A204.1 (cell line): Measurements from ENCODE around the gene DCHS2.
A peak's percentile ranks its signal among the peaks of the same experiment; 100 is the strongest.

Experiments
- FAIRE-seq: peaks from 2 replicates; lab custom pipeline; 2012; peaks lifted over from hg19 to GRCh38; lab: Jason Lieb, UNC

The DCHS2 gene, protein sequence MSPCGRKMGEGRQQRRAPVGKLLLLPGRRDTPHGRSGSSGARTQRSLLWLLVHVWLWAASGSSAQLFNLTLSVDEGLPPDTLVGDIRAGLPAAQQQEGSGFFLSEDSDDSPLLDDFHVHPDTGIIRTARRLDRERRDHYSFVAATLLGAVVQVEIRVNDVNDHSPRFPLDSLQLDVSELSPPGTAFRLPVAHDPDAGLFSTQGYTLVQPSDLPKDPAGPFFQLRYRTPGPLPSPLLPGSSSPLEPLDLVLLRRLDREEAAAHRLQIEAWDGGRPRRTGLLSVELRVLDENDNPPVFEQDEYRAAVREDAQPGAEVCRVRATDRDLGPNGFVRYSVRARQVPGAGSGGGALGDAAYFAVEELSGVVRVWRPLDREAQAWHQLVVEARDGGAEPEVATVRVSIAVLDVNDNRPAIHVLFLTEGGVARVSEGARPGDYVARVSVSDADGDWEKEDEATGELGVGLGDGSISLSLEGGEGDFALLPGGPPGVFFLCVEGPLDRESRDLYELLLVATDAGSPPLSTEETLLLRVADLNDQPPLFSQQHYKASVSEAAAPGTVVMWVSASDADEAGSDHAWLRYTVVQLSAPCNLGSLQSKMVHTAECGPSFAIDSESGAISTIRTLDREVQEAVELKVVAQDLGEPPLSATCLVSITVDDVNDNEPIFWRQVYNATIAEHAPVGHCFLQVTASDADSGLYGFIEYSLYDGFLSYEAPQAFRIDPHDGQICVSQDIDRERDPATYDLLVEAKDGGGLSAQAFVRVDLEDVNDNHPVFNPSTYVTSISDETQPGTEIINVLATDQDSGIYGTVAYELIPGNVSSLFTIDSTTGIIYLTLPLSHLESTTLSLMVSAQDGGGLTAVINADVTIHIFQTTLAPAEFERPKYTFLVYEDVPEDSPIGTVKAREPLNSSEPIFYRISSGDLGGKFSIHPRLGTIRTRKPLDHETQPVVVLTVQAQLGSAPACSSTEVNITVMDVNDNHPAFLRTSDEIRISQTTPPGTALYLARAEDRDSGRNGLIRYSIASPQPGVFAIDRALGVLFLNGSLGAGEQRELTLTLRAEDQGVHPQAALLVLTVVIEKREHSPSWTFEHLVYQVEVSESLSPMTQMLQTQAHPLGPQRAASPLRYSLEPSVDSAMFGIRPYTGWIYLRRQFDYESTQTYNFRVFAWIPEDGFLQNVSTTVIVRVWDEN (N-terminal part only)

DNA sequence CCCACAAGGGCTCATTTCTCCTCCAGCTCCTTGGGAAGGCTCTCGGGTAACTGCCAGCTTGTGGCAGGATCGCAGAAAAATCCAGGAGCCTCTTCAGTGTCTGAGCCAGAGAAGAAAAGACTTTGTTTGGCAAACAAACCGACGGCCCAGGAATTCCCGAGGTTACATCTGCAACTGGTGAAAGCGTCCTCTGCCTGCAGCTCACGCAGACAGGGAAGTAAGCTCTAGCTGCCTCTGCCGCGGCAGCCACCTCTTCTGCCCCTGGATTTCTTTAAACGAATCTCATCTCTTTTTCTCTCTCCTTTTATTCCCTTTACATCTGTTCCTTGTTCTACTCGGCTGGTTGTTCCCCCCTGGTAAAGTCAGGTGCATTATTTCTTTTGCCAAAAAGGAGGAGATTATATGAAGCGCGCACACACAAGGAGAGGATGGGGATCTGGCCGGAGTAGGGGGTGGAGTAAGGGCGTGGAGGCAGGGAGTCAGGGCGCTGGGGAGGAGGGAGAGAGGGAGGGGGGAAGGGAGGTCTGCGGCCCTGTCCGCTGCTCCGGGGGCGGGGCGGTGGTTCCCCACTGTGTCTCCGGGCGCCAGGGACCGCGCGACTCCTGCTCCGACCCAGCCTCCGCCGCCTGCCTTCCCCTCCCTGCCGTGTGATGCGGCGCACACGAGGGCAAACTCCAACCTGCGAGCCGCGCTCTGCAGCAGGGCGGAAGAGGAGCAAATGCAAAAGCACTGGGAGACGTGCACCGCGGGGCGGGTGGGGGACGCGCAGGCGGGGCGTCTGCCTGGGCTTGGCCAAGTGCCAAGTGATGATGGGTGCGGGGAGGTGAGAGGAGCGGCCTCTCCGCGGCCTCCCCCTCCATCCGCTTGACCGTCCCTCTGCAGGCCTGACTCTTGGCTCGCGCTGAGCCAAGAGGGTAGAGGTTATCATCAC is at the start of gene DCHS2:
Gene DCHS2, minus strand, starts transcription at position 459 of the 931 bp plus-strand sequence. Its CDS starts 444 bp downstream, at position 15.
- FAIRE-seq: no peak

DNA sequence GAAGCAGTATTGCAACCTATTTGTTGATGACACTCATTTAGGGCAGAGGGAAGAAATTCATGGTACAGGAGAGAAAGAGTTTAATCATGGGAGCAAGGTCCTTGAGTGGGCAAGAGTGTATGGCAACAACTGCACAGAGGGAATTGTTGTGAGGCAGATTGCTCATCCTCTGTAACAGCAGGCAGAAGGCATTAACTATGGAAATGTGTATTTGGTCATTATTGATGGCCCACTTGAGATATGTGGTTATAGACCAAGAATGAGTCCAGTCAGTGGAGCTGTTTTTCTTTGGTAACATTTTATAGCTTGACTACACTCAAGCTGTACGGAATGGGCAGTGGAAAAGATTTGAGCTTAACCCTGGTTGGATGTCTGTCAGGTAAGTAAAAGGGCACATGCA is 42.7 kb upstream of the DCHS2 start:
- FAIRE-seq: no peak

DNA sequence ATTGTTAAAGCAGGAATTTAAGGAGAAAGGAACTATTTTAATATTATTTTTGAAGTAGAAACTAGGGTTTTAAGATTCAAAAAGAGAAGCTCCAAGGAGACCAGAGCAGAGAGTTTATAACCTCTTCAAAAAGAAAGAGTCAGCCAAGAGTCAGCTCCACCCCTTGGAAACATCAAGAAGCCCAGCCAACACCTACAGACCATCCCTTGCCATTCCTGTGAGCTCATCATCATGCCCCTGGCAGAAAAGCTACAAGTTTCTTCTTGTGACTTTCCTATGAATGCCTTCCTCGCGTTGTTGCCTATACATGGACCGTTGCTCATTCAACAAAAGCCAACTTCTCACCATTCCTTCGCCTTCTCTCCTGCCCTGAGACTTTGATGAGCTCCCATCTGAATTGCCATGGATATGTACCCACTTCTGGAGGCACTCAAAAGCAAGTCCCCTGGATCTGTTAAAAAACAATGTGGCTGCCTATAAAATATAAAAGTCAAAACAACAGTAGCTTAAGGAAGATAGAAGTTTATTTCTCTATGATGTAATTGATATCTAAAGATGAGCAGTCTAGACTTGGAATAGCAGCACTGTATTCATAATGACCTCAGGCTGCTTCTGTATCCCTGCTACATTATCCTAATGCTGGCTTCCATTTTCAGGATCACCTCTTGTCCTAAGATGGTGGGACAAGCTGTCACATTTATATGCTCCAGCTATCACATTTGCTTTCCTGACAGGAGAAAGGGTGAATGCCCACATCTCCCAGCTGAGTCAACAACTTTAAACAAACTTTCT is 38.3 kb upstream of the DCHS2 start:
- no peak for FAIRE-seq

DNA sequence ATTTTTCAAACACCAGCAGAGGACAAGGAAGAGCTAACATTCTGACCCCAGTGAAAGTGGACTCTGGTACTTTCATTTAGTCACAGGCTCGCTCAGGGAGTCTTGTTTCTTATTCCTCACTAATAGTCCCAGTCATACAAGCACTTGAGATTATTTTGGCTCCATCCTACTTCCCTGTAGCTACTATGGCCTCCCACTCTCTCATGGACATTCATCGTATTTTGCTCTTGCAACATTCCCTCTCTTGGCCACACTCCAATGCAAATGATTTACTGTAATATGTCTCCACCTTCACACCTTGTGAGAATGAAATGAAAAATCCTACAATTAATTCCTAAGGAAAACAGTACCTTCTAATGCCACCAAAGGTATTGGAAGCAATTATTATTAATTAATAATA is 37.3 kb upstream of the DCHS2 start:
- no peak for FAIRE-seq

DNA sequence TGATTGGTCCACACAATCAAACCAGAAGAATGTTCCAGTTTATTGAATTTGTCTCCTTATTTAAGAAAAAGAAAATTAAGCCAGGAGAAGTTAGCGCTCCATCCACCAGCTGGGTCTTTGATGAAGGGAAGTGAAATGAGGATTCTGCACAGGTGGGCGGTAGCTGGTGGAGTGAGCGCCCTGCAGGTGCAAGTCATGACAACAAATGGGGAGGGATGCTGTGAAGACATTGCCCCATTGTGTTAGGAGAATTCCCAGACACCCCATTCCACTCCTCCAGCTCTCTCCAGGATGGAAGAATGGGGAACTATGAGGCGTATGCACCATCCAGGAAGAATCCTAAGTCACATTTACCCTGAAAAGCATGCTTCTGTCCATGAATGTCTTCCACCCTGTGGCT is 35.7 kb upstream of the DCHS2 start:
- no peak for FAIRE-seq

DNA sequence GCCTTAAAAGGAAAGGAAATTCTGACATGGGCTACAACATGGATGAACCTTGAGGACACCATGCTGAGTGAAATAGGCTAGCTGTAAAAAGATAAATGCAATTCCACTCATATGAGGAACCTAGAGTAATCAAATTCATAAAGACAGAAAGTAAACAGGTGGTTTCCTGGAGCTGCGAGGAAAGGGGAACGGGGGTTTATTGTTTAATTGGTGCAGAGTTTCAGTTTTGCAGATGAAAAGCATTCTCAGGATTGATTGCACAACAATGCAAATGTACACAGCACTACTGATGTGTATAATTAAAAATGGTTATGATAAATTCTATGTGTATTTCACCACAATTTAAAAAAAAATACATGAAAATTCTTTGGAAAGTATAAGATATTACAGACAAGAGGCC is 34.6 kb upstream of the DCHS2 start:
- no peak for FAIRE-seq

DNA sequence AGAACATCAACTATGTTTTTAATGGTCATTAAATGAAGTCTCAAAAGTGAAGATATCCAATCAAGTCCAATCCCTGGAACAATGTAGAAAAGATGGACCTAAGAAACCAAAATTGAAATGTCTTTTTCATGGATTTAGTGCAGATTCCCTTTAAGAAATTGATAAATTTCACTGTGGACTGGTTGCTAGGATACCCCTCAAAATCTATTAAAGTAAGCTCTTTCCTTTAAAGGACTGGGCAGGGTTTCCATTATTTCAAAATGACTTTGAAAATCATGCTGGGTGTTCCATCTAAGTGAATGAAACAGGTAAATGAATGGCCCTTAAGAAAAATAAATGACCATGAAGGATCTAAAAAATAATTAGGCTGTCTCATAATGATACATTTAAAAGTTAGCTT is 30.0 kb upstream of the DCHS2 start:
- no peak for FAIRE-seq

DNA sequence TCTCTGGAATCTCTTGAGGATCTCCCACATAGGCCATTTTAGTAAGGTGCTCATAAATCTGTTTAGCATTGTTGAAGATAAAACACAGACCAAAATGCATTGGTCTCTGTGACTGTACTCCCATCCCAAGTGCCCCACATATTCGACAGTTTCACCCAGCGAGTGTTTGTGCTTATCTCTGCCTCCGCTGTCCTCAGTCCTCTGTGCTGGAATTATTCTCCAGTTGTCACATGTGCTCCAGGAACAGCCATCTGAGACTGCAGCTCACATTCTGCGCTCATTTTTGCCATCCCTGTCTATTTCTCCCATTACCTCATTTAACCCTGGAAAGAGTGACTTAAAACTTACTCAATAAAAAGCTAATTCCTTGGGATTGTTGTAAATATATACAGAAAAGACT is 27.6 kb upstream of the DCHS2 start:
- no peak for FAIRE-seq

DNA sequence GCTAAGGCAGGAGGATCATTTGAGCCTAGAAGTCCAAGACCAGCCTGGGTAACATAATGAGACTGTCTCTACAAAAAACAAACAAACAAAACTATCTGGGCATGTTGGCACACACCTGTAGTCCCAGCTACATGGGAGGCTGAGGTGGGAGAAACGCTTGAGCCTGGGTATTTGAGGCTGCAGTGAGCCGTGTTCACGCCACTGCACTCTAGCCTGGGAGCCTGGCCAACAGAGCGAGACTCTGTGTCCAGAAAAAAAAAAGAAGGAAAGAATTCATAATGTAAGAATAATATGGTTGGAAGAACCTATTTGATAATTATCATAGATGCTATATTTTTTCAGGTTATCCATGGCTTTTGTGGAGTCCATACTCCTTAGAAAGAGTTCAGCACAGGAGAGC is 26.0 kb upstream of the DCHS2 start:
- no peak for FAIRE-seq

DNA sequence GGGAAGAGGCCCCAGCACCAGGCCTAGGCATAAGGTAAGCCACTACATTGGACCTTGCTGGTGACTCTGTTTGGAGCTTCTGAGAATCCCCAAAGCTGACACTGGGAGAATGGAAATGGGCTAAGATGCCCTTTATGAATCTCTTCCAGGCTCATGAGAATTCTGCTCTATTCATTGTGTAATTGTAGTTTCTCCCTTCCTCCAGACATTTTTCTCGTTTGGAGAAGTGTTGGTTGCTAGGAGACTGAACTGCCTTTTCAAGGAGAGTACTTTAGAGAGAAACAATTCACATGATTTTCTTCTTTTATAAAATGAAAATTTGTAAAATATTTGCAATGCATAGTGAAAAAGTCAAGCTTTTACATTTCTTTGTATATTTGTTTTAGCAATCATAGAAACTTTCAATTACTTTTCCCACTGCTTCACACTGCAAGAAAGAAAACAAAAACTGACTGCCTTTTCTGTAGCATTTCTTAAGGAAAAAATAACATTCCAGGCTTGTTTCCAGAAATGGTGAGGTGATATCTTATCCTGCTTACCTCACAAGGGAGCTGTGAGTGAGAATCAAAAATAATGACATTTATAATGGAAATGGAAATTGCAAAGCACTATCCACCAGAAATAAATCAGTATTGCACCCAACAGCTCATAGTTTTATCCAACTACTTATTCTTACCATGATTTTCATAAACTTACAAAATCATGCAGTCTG is 24.9 kb upstream of the DCHS2 start:
- FAIRE-seq: no peak

DNA sequence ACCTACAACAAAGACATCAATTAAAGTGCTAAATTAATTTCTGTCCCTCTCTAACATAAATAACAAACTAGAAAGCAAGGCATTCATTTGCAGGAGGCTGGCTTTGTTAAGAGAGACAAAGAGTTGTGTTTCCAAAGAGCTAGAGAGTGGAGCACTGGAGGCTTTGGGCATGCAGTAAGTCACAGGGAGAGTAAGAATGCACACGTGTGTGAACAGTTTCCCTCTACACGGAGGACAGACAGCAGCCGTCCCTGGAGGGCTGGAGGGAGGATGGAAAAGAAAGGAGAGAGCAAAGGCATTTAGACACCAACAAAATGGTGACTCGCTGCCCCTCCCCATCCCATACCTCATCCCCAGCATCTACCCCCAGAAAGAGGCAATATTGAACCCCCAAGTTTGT is 20.4 kb upstream of the DCHS2 start:
- no peak for FAIRE-seq

DNA sequence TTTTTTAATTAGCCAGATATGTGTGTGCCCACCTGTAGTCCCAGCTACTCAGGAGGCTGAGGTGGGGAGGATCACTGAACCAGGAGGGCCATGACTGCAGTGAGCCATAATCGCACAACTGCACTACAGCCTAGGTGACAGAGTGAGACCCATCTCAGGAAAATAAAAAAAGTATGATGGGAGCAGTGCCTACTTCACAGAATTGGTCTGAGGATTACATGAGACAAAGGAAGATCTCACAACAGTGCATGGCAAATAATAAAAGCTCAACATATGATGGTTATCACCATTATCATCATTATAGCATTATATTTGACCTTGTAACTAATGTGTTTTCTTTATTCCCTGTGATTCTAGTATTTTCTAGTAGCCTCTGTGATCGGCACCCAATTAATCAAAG is 19.9 kb upstream of the DCHS2 start:
- no peak for FAIRE-seq

DNA sequence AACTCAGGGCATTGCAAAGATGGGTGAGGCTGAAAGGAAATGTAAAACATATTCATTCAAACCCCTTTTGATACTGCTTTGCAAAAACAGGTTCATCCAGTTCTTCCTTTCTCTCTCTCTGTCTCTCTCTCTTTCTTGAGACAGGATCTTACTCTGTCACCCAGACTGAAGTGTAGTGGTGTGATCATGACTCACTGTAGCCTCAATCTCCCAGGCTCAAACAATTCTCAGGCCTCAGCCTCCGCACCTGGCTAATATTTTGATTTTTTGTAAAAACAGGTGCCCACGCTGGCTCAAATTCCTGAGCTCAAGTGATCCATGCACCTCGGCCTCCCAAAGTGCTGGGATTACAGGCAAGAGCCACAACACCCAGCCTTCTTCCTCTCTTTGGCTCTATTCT is 15.6 kb upstream of the DCHS2 start:
- no peak for FAIRE-seq

DNA sequence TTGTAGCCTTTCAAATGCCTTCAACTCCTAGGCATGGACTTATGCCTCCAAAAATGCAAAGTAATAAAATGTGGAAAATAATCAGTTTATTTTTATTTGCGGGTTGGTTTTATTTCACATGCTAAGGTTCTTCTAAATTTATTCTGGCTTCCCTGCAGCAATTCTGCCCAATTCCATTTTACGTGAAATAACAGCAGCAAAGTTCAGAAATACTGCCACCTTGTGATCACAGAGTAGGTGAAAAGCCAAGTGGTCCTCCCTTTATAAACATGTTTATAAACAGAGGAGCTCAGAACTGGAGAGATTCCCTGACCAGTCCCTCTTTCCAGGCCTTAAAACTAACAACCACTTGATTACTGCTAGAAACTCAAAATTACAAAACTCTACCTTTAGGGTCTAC is 14.7 kb upstream of the DCHS2 start:
- FAIRE-seq: no peak

DNA sequence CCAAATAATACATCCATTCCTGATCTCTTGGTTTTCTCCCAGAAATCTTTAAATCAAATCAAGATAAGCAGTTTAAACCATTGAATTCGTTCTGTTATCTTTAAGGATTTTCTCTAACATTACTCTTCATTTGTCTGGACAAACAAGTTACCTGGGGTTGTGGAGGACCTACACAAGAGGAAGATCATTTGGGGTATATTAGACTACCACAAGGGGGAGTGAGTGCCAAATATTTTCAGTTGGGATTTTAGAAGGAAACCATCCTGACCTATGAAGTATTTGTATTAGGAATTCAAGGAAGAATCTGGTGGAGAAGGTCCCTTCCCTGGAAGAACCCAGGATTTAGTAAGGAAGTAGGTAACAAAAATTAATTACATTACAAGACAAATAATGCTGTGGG is 12.0 kb upstream of the DCHS2 start:
- peak; percentile 64 for FAIRE-seq

DNA sequence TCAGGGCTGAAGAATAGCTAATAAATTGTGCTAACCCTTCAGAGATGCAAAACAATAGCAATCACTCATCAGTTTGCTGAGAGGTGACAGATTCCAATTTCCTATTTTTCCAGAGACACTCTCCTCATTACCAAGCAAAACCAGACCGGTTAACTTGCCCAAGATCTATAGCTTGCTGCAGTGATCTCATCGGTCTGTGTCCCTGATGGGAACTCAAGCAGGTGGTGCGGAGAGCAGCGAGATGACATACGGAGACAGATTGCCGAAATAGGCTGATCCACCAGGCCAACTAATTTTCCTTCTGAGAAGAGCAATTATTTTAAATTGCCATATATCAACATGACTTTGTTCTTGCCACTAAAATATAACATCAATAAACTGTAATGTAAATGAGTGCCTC is 10.5 kb upstream of the DCHS2 start:
- FAIRE-seq: no peak

DNA sequence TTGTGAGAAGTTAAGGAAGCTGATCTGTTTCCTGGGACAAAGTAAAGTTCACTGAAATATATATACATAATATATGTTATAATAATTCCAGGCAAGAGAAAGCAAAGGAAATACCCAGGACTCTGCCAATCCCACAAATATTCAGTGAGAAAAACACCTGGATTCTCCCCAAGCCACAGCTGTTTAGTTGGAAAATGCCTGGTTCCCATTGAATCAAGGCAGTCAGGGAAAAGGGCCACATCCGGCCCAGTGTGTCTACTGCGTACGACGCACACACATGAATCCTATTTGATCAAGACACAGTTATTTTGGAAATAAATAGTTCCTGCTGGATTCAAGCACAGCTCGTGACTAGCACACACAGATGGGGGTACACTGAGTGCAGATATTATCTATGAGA is 6.3 kb upstream of the DCHS2 start:
- no peak for FAIRE-seq

DNA sequence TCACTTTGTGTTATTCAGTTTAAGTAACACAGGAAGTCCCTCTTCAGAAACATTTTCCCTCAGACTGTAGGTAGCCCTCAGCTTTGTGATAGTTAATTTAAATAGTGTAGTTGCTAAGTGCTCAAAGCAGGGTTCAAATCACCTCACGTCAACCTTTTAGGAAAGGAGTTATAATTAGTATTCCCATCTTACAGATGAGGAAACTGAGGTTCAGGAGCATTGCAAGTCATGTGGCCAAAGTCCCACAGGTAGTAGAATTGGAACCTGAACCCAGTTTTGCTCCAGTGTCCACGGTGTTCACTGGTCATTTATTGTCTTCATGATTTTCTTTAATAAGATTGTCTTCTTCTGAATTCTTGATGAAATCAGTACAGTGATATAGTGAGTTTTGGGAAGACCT is 4.3 kb upstream of the DCHS2 start:
- no peak for FAIRE-seq

DNA sequence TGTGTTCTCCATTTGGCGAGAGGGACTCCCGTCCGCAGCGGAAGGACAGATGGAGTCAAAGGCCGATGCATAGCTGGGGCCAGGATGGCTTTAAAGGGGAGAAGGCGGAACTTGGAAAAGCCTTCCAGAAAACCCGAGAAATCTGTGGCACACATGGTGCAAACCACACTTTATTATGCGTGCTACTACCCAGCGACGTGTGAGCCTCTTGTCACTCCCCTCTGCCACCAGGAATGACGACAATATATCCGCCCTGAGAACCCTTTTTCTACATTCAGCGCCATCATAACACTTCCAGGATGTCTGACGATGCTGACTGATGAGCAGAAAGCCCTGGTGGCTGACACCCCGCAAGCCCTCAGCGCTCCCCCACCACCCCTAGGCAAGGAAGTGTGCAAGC is 689 bp upstream of the DCHS2 start:
- FAIRE-seq: no peak

DNA sequence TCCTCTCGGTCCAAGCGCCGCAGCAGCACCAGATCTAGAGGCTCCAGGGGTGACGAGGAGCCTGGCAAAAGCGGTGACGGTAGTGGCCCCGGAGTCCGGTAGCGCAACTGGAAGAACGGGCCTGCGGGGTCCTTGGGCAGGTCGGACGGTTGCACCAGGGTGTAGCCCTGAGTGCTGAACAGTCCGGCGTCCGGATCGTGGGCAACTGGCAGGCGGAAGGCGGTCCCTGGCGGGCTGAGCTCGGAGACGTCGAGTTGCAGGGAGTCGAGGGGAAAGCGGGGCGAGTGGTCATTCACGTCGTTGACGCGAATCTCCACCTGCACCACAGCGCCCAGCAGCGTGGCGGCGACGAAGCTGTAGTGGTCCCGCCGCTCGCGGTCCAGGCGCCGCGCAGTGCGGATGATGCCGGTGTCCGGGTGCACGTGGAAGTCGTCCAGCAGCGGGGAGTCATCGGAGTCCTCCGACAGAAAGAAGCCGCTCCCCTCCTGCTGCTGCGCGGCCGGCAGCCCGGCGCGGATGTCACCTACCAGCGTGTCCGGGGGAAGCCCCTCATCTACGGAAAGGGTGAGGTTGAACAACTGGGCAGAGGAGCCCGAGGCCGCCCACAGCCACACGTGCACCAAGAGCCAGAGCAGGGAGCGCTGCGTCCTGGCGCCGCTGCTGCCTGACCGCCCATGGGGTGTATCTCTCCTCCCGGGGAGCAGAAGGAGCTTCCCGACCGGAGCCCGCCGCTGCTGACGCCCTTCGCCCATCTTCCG is 837 bp downstream of the DCHS2 start:
- FAIRE-seq: no peak
